HepG2 (cell line): ENCODE data around the gene ARHGAP26. TPM values are rescaled to one million over a fixed set of nuclear protein-coding genes. Genes with fewer than 3 reads are reported as not detected.
A peak's percentile ranks its signal among the peaks of the same experiment; 100 is the strongest.

Source experiments
- HMGXB4 ChIP-seq, 2 experiments: sonication (generic) in 1 of 2; formaldehyde crosslinking in 1 of 2; IDR thresholded peaks; 2 replicates each; pipeline versions ENCODE4 v1.4.0 to v1.6.1; 2018 to 2020; ENCODE audit warnings: missing genetic modification reagents in 2 of 2, borderline replicate concordance in 1 of 2, low read depth in 1 of 2, mild to moderate bottlenecking in 1 of 2, missing biosample characterization in 1 of 2
- MTA3 ChIP-seq: sonication (generic); formaldehyde crosslinking; IDR thresholded peaks from 2 replicates; pipeline ENCODE4 v1.4.0; 2020; ENCODE audit warnings: missing genetic modification reagents
- NFYB ChIP-seq: sonication (generic); formaldehyde crosslinking; IDR thresholded peaks from 2 replicates; pipeline ENCODE4 v1.4.0; 2020; ENCODE audit warnings: missing genetic modification reagents
- STAG1 ChIP-seq: sonication (generic); formaldehyde crosslinking; IDR thresholded peaks from 2 replicates; pipeline ENCODE4 v1.4.0; 2020; ENCODE audit warnings: missing genetic modification reagents
- TEAD3 ChIP-seq: optimal IDR thresholded peaks from 2 replicates; pipeline ENCODE3; 2016; ENCODE audit warnings: borderline replicate concordance
- ZBTB49 ChIP-seq: sonication (generic); formaldehyde crosslinking; IDR thresholded peaks from 2 replicates; pipeline ENCODE4 v1.4.0; 2020; ENCODE audit warnings: missing genetic modification reagents, borderline replicate concordance
- ZNF224 ChIP-seq: sonication (generic); formaldehyde crosslinking; IDR thresholded peaks from 2 replicates; pipeline ENCODE4 v1.5.0; 2020; ENCODE audit warnings: mild to moderate bottlenecking, missing genetic modification reagents
- ZNF292 ChIP-seq: sonication (generic); formaldehyde crosslinking; IDR thresholded peaks from 2 replicates; pipeline ENCODE4 v1.8.1; 2022; ENCODE audit warnings: mild to moderate bottlenecking, low read depth, missing genetic modification reagents, borderline replicate concordance
- ZNF441 ChIP-seq: sonication (generic); formaldehyde crosslinking; IDR thresholded peaks from 2 replicates; pipeline ENCODE4 v1.7.0; 2021; ENCODE audit warnings: missing genetic modification reagents, borderline replicate concordance
- ZNF709 ChIP-seq: sonication (generic); formaldehyde crosslinking; IDR thresholded peaks from 2 replicates; pipeline ENCODE4 v1.5.0; 2020; ENCODE audit warnings: mild to moderate bottlenecking, missing genetic modification reagents
- polyA plus RNA-seq, 8 experiments: library from polyadenylated mRNA; depleted of rRNA in 3 of 8; stranded (reverse) in 7 of 8; unstranded in 1 of 8; fragments of >200 nt; fragmentation: Illumina TruSeq in 4 of 8; extraction: Trizol in 4 of 8; gene quantifications; 2 replicates each; pipeline versions ENCODE4 v1.2.1 to v1.2.3, GENCODE V29; 2011 to 2016; ENCODE audit warnings: low read depth in 4 of 8, missing spikeins in 1 of 8, mixed read lengths in 1 of 8; ENCODE audit not compliant: insufficient read depth in 1 of 8
- total RNA-seq, 5 experiments: library from RNA; depleted of rRNA; stranded (reverse); fragments of >200 nt; fragmentation: Illumina TruSeq; extraction: Trizol; gene quantifications; 2 replicates each; pipeline ENCODE4 v1.2.3, GENCODE V29; 2016; ENCODE audit warnings: low read depth in 1 of 5
- TF ChIP-seq, protein P1 (sequence below): sonication (generic); formaldehyde crosslinking; IDR thresholded peaks from 2 replicates; pipeline ENCODE4 v1.5.0; 2020; ENCODE audit warnings: mild to moderate bottlenecking, missing genetic modification reagents, moderate library complexity
- TF ChIP-seq, protein P2 (sequence below): sonication (generic); formaldehyde crosslinking; IDR thresholded peaks from 2 replicates; pipeline ENCODE4 v1.4.0; 2020; ENCODE audit warnings: missing genetic modification reagents

Gene ARHGAP26
- total and polyA plus RNA-seq, 2 of the 13 experiments (the other 11 are each of a cell fraction or from before 2014, with no cell fraction given), result 9.6 to 18.2 TPM

DNA sequence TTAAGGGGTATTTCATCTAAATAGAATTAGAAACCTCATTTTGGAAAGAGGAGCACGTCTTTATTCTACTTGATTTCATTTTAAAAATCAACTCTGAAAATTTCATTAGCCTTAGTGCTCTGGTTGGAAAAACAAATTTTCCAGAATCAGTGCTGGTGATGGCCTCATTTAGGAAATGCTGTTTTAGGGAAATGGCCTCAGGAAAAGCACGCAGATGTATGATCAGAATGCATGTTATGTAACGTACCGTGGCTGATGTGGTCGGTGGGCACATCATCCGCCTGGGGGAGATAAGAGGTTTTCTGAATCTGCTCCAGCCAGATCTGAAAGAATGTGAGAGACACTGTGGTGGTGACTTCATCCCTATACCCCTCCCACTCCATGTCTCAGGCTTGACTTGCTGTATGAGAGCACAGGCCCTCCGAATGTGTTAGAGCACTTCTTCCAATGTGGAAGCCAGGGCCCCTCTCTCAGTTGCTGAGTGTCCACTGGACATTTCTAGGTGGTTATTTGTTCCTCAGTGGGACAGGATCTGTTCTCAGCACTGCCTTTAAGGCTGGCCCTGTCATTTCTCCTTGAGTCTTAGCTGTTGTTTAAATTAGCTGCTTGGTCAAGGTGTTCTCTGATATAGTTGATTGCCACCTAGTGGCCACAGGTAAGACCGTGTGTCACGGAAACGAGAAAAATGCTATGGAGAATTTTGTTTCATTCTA is 96.5 kb downstream of the ARHGAP26 start (continued):
- peak; percentile 31 to 51; a peak in 1 of 4 replicates for TF ChIP-seq HMGXB4 (CRISPR knock-in tag; IDR thresholded peaks at IDR 0.05; ENCODE audit: borderline replicate concordance in 1 of 2, low read depth in 1 of 2)
- TF ChIP-seq TEAD3, result peak; percentile 26
- TF ChIP-seq, protein P1, sequence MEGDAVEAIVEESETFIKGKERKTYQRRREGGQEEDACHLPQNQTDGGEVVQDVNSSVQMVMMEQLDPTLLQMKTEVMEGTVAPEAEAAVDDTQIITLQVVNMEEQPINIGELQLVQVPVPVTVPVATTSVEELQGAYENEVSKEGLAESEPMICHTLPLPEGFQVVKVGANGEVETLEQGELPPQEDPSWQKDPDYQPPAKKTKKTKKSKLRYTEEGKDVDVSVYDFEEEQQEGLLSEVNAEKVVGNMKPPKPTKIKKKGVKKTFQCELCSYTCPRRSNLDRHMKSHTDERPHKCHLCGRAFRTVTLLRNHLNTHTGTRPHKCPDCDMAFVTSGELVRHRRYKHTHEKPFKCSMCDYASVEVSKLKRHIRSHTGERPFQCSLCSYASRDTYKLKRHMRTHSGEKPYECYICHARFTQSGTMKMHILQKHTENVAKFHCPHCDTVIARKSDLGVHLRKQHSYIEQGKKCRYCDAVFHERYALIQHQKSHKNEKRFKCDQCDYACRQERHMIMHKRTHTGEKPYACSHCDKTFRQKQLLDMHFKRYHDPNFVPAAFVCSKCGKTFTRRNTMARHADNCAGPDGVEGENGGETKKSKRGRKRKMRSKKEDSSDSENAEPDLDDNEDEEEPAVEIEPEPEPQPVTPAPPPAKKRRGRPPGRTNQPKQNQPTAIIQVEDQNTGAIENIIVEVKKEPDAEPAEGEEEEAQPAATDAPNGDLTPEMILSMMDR (CRISPR knock-in tag), result peak; percentile 91
- no peak for TF ChIP-seq ZNF292 (CRISPR knock-in tag)
- TF ChIP-seq ZBTB49, result no peak
- no peak for TF ChIP-seq ZNF709 (CRISPR knock-in tag)
- TF ChIP-seq, protein P2, sequence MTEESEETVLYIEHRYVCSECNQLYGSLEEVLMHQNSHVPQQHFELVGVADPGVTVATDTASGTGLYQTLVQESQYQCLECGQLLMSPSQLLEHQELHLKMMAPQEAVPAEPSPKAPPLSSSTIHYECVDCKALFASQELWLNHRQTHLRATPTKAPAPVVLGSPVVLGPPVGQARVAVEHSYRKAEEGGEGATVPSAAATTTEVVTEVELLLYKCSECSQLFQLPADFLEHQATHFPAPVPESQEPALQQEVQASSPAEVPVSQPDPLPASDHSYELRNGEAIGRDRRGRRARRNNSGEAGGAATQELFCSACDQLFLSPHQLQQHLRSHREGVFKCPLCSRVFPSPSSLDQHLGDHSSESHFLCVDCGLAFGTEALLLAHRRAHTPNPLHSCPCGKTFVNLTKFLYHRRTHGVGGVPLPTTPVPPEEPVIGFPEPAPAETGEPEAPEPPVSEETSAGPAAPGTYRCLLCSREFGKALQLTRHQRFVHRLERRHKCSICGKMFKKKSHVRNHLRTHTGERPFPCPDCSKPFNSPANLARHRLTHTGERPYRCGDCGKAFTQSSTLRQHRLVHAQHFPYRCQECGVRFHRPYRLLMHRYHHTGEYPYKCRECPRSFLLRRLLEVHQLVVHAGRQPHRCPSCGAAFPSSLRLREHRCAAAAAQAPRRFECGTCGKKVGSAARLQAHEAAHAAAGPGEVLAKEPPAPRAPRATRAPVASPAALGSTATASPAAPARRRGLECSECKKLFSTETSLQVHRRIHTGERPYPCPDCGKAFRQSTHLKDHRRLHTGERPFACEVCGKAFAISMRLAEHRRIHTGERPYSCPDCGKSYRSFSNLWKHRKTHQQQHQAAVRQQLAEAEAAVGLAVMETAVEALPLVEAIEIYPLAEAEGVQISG, result no peak
- no peak for TF ChIP-seq MTA3 (CRISPR knock-in tag)
- no peak for TF ChIP-seq NFYB (CRISPR knock-in tag)
- peak; percentile 85 for TF ChIP-seq STAG1
- no peak for TF ChIP-seq ZNF224 (CRISPR knock-in tag)
- TF ChIP-seq ZNF441 (CRISPR knock-in tag), result no peak
